NCI-H187 treated with DMSO at 0.1 percent for 48 hours (cell line): ENCODE results near the gene TOM1L1.

Experiments
- DNase-seq: peaks from one replicate; lab custom pipeline; 2025; lab: John Stamatoyannopoulos, UW

The TOM1L1 gene

DNA sequence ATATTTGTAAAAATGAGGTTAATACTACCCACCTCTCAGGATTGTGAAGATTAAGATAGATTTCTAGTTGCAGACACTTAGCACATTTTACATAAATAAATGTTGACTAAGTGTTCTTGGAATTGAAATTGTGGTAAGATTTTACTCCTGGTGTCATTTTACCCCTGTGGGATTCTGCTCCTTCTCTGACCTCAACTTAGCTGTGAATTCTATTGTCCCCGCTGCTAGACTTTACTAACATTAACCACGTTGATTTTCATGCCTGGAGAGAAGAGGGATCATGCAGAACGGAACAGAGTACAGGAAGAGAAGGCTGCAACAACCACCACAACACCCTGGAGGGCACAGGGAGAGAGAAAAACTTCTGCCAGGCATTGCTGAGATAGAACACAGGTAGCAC is 2.1 kb upstream of the TOM1L1 start:
- DNase-seq: no peak

DNA sequence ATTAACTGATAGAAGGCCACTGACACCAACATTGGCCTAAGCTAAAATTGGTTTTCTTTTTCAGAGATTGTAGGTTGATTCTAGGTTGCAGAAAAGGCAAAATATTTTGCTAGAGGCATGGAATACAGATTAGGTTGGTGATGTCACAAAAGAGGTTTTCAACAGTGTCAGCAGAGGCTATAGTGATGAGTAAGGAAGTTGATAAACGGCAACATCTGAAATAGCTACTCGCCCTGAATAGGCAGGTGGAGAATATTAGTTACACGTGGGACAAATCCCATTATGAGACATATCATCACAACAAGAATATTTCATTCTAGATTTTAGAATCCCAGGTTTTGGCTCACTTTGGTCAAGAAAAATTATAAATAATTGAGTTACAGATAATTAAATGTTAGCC is 1.5 kb upstream of the TOM1L1 start:
- DNase-seq: no peak

GRCh38 chr17:54899721-54900456 is 763 bp upstream of the TOM1L1 start:
- no peak for DNase-seq

- DNase-seq: no peak
Measured at GRCh38 chr17:54901230-54901822, 674 bp downstream of the TOM1L1 start.

DNA sequence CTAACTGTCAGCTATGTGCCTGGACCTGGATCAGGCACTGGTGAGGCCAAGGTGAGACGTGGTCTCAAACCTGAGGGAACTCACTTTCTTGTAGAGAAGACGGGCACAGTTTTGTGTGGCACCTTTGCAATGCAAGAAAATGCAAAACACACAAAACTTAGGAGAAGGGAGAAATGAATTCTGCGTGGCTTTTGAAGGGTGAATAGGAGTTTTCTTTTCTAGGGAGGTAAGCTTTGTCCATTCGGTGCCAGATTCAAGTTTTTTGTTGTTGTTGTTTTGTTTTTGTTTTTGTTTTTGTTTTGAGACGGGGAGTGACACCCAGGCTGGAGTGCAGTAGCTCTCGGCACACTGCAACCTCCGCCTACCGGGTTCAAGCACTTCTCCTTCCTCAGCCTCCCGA is 1.4 kb downstream of the TOM1L1 start:
- no peak for DNase-seq

DNA sequence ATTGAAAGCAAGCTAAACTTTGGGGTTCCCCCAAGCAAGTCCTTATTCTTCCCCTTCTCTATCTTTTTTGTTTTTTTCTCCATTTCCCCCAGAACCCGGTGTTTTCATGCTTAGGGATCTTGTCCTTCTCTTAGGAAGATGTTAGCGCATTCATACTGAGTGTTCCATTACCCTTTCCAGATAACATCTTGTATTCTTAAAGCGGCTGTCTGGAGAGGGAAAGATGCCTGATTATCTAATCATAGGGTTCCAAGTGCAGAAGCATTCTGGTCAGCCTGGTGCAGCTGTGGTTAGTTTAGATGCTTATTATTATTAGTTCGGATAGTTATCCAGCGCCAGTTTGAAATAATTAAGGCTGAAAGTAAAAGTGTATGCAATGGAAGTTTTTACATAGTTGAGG is 2.0 kb downstream of the TOM1L1 start:
- DNase-seq: no peak

GRCh38 chr17:54903375-54903774 is 2.7 kb downstream of the TOM1L1 start:
- no peak for DNase-seq

- DNase-seq: no peak
Measured at GRCh38 chr17:54906683-54907082, 6.0 kb downstream of the TOM1L1 start.

DNA sequence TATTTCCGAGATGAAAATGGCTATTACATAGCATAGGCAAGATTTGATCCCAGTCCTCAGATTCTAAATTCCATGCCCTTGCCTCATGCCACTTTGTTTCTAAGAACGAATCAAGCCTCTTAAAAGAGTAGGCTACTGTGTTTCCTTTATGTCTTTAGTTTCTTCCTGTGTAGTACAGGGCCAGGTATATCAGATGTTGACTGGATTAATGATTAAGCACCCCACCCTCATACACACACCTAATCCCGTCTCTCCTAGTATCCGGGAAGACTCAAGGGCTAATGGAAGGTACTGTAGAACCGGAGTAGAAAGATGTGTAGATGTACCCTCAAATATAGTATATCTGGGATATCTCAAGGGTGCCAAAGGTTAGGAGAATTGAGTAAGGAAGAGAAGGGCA is 6.7 kb downstream of the TOM1L1 start:
- DNase-seq: no peak

- no peak for DNase-seq
Measured at GRCh38 chr17:54909766-54910165, 9.1 kb downstream of the TOM1L1 start.

DNA sequence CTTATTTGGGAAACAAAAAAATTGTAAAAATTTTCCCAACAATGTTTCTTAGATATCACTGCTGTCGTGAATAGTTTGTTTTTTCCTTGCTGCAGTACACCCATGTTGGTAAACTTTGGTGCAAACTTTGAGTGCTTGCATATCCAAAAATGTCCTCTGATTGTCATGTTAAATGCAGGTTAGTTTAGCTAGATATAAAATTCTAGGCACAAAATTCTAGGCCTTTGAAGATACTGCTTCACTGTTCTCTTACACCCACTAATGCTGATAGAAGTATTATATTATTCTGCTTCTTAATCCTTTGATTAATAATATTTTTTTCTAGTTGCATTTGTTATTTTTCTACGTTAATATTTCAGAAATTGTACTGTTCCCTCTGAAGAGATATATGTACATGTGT is 16.1 kb downstream of the TOM1L1 start:
- no peak for DNase-seq

DNA sequence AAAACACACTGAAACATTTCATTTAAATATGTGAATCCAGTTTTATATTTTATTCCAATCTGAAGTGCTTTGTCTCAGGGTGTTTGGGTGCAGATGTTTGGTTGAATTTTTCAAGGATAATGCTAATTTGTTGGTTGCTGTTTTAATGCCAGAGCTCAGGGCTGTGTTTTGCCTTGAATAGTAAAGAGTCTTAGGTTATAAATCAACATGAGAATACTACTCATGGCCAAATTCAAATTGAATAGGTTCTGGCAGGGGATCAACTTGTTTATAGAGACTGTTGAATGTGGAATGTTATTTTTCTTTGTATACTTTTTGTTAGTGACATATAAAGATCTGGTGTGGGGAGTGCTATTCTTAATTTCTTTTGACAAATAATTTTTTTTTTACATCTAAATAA is 18.8 kb downstream of the TOM1L1 start:
- no peak for DNase-seq

DNA sequence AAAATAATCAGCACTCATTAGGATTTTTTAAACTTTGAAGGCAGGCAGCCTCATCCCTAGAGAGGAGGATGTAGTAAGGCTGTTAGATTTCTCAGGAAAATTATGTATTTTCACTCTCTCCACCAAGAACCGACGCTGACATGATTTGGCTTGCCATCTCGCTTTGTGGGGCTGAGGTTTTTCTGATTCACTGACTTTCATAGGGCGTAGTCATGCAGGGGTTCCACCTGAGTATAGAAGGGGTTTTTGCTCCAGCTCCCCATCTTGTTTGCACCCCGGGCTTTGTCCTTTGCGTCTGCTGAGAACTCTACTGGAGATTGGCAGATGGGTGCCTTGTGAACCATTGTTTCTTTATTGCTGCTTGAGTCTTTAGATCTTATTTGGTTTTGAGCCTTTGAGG is 20.2 kb downstream of the TOM1L1 start:
- no peak for DNase-seq

DNA sequence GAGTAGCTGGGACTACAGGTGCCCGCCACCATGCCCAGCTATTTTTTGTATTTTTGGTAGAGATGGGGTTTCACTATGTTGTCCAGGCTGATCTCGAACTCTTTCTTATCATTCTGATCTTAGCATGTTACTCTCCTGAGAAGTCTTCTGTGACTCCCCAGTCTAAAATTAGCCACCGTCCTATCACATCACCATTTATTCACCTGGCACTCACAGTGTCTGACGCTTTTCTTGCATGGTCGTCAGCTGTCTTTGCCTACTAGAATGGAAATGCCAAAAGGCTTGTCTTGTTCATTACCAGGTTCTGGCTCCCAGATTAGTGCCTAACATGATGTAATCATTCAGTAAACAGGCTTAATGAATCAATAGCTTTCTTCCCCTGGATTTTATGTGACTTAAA is 23.8 kb downstream of the TOM1L1 start:
- no peak for DNase-seq

- DNase-seq: no peak
Measured at GRCh38 chr17:54927525-54927924, 26.9 kb downstream of the TOM1L1 start.

GRCh38 chr17:54932711-54933110 is 32.1 kb downstream of the TOM1L1 start:
- no peak for DNase-seq

- no peak for DNase-seq
Measured at GRCh38 chr17:54933921-54934320, 33.3 kb downstream of the TOM1L1 start.

GRCh38 chr17:54935471-54935870 is 34.8 kb downstream of the TOM1L1 start:
- no peak for DNase-seq

DNA sequence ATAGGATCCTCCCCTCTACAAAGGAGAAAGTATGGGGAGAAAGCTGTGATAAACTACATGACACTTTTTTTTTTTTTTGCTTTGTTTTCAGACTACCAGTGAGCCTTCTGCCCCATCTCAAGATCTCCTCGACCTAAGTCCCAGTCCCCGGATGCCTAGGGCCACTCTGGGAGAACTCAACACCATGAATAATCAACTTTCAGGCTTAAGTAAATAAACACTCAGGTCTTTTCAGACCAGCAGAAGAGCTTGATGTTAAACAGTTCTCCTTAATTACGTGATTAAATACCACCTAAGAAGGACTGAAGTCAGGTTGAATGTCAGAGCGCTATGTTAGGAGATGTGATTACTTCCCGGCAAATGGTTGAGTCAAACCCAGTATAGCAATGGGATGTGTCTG is 36.4 kb downstream of the TOM1L1 start:
- no peak for DNase-seq

GRCh38 chr17:54937426-54937825 is 36.8 kb downstream of the TOM1L1 start:
- no peak for DNase-seq

DNA sequence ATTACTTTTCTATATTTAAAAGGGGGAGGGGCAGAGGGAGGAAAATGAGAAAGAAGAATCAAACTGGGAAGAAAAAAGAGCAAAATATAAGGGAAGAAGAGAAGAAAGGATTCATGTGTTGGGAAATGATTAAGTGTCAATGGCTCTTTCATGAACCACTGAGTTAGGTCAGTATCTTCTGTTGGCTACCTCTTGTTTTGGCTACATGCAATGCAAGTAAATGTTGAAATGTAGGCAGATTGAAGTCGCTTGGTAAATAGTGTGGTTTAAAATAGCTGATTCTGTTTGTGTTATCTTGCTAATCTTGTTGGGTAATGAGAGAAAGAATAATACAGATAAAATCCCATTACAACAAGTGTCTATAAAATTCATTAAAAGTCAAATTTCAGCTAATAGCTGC is 40.6 kb downstream of the TOM1L1 start:
- no peak for DNase-seq

- no peak for DNase-seq
Measured at GRCh38 chr17:54944796-54945195, 44.1 kb downstream of the TOM1L1 start.

- no peak for DNase-seq
Measured at GRCh38 chr17:54945231-54945630, 44.6 kb downstream of the TOM1L1 start.

DNA sequence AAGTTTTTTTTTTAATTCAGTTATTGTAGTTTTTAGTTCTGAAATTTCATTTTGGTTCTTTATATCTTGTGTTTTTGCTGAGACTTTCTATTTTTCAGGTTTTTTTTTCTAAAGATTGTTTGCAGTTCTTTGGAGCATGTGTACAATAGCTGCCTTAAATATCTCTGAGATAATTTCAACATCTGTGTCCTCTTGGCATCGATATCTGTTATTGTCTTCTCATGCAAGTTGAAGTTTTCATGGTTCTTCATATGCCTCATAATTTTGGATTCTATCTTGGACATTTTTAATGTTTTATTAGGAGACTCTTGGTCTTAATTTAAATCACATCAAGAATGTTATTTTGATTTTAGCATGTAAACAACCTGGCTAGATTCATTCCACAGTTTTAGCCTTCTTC is 45.0 kb downstream of the TOM1L1 start:
- DNase-seq: no peak
